HG03025 (cell line): ENCODE results near the gene EPHA4.
A peak's percentile ranks its signal among the peaks of the same experiment; 100 is the strongest.

ENCODE experiments used
- ATAC-seq: cut with Tn5 transposase; IDR thresholded peaks from one replicate; pipeline ENCODE4 v1.9.1; 2021; ENCODE audit warnings: mild to moderate bottlenecking, moderate library complexity; ENCODE audit not compliant: unreplicated experiment, low FRiP score

Gene EPHA4

DNA sequence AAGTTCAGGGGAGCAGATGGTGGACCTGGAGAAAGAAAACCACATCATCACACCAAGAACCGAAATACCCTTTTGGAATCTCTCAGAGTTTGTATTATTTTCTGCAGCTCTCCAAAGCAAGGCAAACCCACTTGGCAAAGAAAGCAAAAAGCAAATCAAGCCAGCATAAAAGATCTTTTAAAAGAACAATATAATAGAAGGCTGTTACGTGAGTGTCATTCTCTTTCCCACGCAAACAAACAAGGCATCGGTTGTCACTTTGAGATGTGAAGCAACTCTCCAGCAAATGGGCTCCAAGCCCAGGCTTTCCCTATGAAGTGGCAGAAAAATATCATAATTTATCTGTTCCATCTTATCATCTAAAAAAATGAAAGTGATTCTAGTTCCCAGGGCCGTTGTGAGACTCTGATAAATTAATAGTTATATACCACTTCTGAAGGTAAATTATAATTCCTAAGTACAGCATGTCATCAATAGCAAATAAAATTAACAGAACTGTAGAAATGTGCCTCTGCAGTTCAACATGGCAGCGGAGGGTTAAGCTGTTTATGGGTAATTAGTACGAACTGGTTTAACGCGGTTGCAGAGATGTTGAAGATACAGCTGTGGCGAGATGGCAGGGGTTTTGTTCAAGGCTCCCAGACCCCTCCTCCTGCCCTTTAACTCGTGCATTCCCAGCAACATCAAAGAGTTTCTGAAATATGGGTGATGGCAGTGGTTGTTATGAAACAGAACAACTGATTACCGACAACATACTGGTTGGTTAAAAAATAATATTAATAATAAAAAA lies 89.2 kb downstream of the EPHA4 start:
- no peak for ATAC-seq

DNA sequence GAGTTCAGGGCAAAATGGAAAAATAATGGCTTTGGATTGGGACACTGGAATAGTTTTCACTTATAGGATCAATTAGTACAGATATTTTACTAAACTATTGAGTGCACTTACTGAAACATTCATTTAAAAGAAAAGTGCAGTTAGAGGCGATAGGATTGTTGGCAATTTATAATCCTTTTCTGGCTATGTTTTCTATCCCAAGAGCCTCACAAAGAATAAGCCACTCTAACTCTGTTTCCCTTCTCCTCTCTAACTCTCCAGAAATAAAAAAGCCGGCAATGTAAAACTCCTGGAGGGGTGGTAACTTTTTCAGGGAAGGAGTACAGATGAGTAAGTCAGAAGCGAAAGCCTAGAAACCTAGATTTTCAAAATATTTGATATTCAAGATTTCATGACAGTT lies 91.3 kb downstream of the EPHA4 start:
- no peak for ATAC-seq

DNA sequence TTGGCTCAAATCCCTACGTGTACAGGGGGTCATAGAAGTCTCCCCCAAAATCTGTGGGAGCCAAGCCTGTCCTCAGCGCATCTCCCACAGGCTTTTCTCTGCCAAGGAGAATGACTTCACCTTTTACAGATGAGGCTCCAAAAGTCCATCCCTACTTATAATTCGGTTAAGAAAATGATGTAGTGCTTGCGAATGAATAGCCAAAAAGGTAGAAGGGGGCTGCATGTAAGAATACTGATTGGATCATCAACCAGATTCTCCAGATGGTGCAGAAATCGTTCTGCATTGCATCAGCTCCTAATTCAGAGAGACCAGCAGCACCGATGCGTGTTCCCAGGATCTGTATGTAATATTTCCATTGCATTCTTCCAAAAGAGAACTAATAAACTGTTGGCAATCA lies 91.9 kb downstream of the EPHA4 start:
- ATAC-seq = no peak

DNA sequence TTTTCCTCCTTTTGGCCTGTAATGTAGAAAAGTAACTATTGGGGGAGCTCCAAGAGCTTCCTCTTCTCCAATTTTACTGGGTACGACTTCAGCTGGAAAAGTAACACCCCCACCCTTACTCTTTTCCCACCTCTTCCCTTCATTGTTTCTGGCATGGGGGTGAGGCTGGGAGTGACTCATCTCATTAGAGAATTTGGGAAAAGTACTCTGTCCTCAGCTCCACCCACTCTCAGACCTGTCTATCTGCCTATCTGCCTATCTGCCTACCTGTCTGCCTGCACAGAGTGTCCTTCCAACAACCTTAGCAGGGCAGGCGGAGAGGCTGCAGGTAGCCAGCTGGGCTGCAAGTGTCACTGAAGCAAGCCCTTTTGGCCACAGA lies 93.6 kb downstream of the EPHA4 start:
- ATAC-seq = no peak

GRCh38 chr2:221477714-221478484 lies 94.2 kb downstream of the EPHA4 start:
- no peak for ATAC-seq

- no peak for ATAC-seq
These were observed 95.9 kb downstream of the EPHA4 start for GRCh38 chr2:221476195-221476594.

DNA sequence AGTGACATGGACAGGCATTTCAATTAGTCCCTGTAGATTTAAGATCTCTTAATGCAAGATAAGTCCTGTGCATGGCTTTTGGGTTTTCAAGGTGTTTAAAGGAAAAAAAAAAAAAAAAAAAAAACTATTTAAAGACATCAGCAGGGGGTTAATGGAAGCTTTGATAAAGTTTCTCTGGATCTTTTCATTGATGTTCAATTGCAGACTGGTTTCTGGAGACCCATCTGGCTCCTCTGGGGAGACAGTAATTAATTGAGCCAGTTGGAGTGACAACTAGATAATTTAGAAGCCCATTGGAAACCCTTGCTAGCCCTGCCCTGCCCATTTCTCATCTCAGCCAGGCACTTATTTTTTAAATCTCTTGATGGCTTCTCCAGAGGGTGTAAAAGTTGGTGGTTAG lies 98.7 kb downstream of the EPHA4 start:
- no peak for ATAC-seq

DNA sequence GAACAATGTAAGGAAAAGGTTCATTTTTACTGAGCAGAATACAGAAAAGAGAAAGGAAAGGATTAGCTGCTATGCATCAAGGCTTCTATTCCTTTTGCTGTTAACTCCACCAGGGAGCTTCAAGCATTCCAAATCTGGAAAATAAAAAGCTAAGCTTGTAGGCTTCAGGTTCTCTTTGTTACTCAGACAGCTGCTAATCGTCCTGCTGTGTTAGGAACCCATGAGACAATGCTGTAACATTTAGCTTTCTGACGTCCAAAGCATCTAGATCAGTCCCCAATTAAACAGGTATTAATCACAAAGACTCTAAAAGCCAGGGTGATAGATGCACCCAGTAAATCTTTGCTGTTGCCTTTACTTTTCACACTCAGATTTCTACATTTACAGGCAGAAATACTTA lies 103.8 kb downstream of the EPHA4 start:
- ATAC-seq = no peak

- ATAC-seq = no peak
These were observed 104.5 kb downstream of the EPHA4 start for GRCh38 chr2:221467610-221468009.

- ATAC-seq = no peak
These were observed 105.4 kb downstream of the EPHA4 start for GRCh38 chr2:221466744-221467143.

GRCh38 chr2:221465776-221466175 lies 106.3 kb downstream of the EPHA4 start:
- peak; percentile 66 for ATAC-seq

- no peak for ATAC-seq
These were observed 107.1 kb downstream of the EPHA4 start for GRCh38 chr2:221464971-221465370.

- no peak for ATAC-seq
These were observed 108.7 kb downstream of the EPHA4 start for GRCh38 chr2:221463241-221463896.

GRCh38 chr2:221461901-221462300 lies 110.2 kb downstream of the EPHA4 start:
- no peak for ATAC-seq

GRCh38 chr2:221460136-221460535 lies 112.0 kb downstream of the EPHA4 start:
- no peak for ATAC-seq

GRCh38 chr2:221458578-221458977 lies 113.5 kb downstream of the EPHA4 start:
- ATAC-seq = no peak

- no peak for ATAC-seq
These were observed 116.9 kb downstream of the EPHA4 start for GRCh38 chr2:221455214-221455613.

- no peak for ATAC-seq
These were observed 117.5 kb downstream of the EPHA4 start for GRCh38 chr2:221454459-221455105.

GRCh38 chr2:221451862-221452788 lies 120.0 kb downstream of the EPHA4 start:
- no peak for ATAC-seq

DNA sequence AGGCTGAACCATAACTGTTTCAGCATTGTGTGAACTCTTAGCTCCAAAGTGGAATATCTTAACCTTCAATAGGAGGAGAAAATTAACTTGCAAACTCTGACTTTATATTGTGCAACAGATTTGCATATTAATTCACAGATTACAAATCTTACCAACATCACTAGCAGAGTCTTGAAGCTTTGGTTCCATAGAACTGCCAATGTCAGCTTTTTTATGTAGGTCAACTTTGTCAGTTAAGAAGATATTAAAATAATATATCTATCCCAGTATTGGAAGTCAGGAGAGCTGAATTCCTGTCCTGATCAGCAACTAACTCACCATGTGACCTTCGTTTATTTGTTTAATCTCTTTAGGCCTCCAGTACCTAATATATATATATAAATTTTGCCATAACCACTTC lies 121.8 kb downstream of the EPHA4 start:
- ATAC-seq = no peak
